ENCODE data around the gene KRTAP1-1.

KRTAP1-1 gene

GRCh38 chr17:41015454-41015853 lies 25.8 kb downstream of the KRTAP1-1 start:
- TF ChIP-seq CTCF (IDR thresholded peaks at IDR 0.05; ENCODE audit: poor library complexity, severe bottlenecking) = no peak
- H3K36me3 ChIP-seq (ENCODE audit: low read depth) = no peaks in the 10 kb centered on the region
- no peak for DNase-seq (ENCODE audit: low spot score)
- H3K4me1 ChIP-seq (ENCODE audit: insufficient read depth, poor library complexity, severe bottlenecking) = peaks cover 3% of the 10 kb centered on the region
- no peak overlapping the region for H3K4me3 ChIP-seq (ENCODE audit: severe bottlenecking)
- no peak for ATAC-seq (ENCODE audit: low read depth)
- H3K27ac ChIP-seq (ENCODE audit: poor library complexity, severe bottlenecking) = no peak overlapping the region
- no peaks in the 10 kb centered on the region for H3K9me3 ChIP-seq (ENCODE audit: severe bottlenecking)
- no peaks in the 10 kb centered on the region for H3K27me3 ChIP-seq (ENCODE audit: insufficient read depth, poor library complexity, severe bottlenecking)

GRCh38 chr17:41013606-41014005 lies 27.6 kb downstream of the KRTAP1-1 start:
- TF ChIP-seq CTCF (IDR thresholded peaks at IDR 0.05; ENCODE audit: poor library complexity, severe bottlenecking) = no peak
- Histone ChIP-seq H3K36me3 (ENCODE audit: low read depth) (no peaks in the 10 kb centered on the region), H3K4me1 (ENCODE audit: insufficient read depth, poor library complexity, severe bottlenecking) (peaks cover 11% of the 10 kb centered on the region), H3K27ac (ENCODE audit: poor library complexity, severe bottlenecking) (no peak overlapping the region), H3K27me3 (ENCODE audit: insufficient read depth, poor library complexity, severe bottlenecking) (no peaks in the 10 kb centered on the region), H3K4me3 (ENCODE audit: severe bottlenecking) (no peak overlapping the region), H3K9me3 (ENCODE audit: severe bottlenecking) (no peaks in the 10 kb centered on the region)
- no peak for ATAC-seq (ENCODE audit: low read depth)
- no peak for DNase-seq (ENCODE audit: low spot score)

- DNase-seq (ENCODE audit: low spot score) = no peak
- no peak for TF ChIP-seq CTCF (IDR thresholded peaks at IDR 0.05; ENCODE audit: poor library complexity, severe bottlenecking)
- no peaks in the 10 kb centered on the region for H3K27me3 ChIP-seq (ENCODE audit: insufficient read depth, poor library complexity, severe bottlenecking)
- no peaks in the 10 kb centered on the region for H3K36me3 ChIP-seq (ENCODE audit: low read depth)
- H3K27ac ChIP-seq (ENCODE audit: poor library complexity, severe bottlenecking) = no peak overlapping the region
- H3K4me1 ChIP-seq (ENCODE audit: insufficient read depth, poor library complexity, severe bottlenecking) = peaks cover 11% of the 10 kb centered on the region
- H3K4me3 ChIP-seq (ENCODE audit: severe bottlenecking) = no peak overlapping the region
- ATAC-seq (ENCODE audit: low read depth) = no peak
- H3K9me3 ChIP-seq (ENCODE audit: severe bottlenecking) = no peaks in the 10 kb centered on the region
These were observed 28.1 kb downstream of the KRTAP1-1 start for GRCh38 chr17:41013181-41013580.

GRCh38 chr17:41012326-41013120 lies 28.7 kb downstream of the KRTAP1-1 start:
- no peak for DNase-seq (ENCODE audit: low spot score)
- Histone ChIP-seq H3K4me1 (ENCODE audit: insufficient read depth, poor library complexity, severe bottlenecking) (peaks cover 11% of the 10 kb centered on the region), H3K4me3 (ENCODE audit: severe bottlenecking) (no peak overlapping the region), H3K27ac (ENCODE audit: poor library complexity, severe bottlenecking) (no peak overlapping the region), H3K36me3 (ENCODE audit: low read depth) (no peaks in the 10 kb centered on the region), H3K9me3 (ENCODE audit: severe bottlenecking) (no peaks in the 10 kb centered on the region), H3K27me3 (ENCODE audit: insufficient read depth, poor library complexity, severe bottlenecking) (no peaks in the 10 kb centered on the region)
- no peak for TF ChIP-seq CTCF (IDR thresholded peaks at IDR 0.05; ENCODE audit: poor library complexity, severe bottlenecking)
- no peak for ATAC-seq (ENCODE audit: low read depth)

GRCh38 chr17:41010441-41010840 lies 30.8 kb downstream of the KRTAP1-1 start:
- Histone ChIP-seq H3K9me3 (ENCODE audit: severe bottlenecking) (no peaks in the 10 kb centered on the region), H3K4me1 (ENCODE audit: insufficient read depth, poor library complexity, severe bottlenecking) (peaks cover 11% of the 10 kb centered on the region), H3K36me3 (ENCODE audit: low read depth) (no peaks in the 10 kb centered on the region), H3K27me3 (ENCODE audit: insufficient read depth, poor library complexity, severe bottlenecking) (no peaks in the 10 kb centered on the region), H3K4me3 (ENCODE audit: severe bottlenecking) (no peak overlapping the region), H3K27ac (ENCODE audit: poor library complexity, severe bottlenecking) (no peak overlapping the region)
- ATAC-seq (ENCODE audit: low read depth) (no peak), DNase-seq (ENCODE audit: low spot score) (no peak)
- no peak for TF ChIP-seq CTCF (IDR thresholded peaks at IDR 0.05; ENCODE audit: poor library complexity, severe bottlenecking)
